HUES64 (cell line): ENCODE data around the gene TAS2R30. TPM values are rescaled to one million over a fixed set of nuclear protein-coding genes. Genes with fewer than 3 reads are reported as not detected.

ENCODE experiments used
- H3K27ac ChIP-seq: 2 replicates; pipeline ENCODE4 v1.7.0; 2013; ENCODE audit warnings: low read depth, low read length, inconsistent platforms
- H3K27me3 ChIP-seq: 2 replicates; pipeline ENCODE4 v1.6.1; 2013; ENCODE audit warnings: mild to moderate bottlenecking, low read length; ENCODE audit not compliant: insufficient read depth
- H3K36me3 ChIP-seq: 2 replicates; pipeline ENCODE4 v1.6.1; 2013; ENCODE audit warnings: mild to moderate bottlenecking, low read length; ENCODE audit not compliant: insufficient read depth
- H3K4me1 ChIP-seq: 2 replicates; pipeline ENCODE4 v1.6.1; 2013; ENCODE audit warnings: mild to moderate bottlenecking, low read length, moderate library complexity; ENCODE audit not compliant: insufficient read depth
- H3K4me3 ChIP-seq: 2 replicates; pipeline ENCODE4 v1.5.1; 2013; ENCODE audit warnings: mild to moderate bottlenecking, low read length, moderate library complexity
- H3K9ac ChIP-seq: 2 replicates; pipeline ENCODE4 v1.6.1; 2013; ENCODE audit warnings: mild to moderate bottlenecking, low read depth, low read length
- H3K9me3 ChIP-seq: 2 replicates; pipeline ENCODE4 v1.6.1; 2013; ENCODE audit warnings: low read depth, low read length; ENCODE audit not compliant: insufficient read depth
- WGBS: fragments of 150-250, 120-280 bp; methylation state at CpG from one replicate; pipeline ENCODE4 v1.1.7; 2013; ENCODE audit warnings: missing lambda C conversion rate; 5-methylcytosine and 5-hydroxymethylcytosine counted together
- polyA plus RNA-seq, 2 experiments: library from polyadenylated mRNA; stranded (reverse); fragments of 50-300 nt; gene quantifications; one replicate each; pipeline ENCODE4 v1.2.3, GENCODE V29; 2013

Gene TAS2R30
- polyA plus RNA-seq (2013, experiment 1 of 2), result not detected
- not detected for polyA plus RNA-seq (2013, experiment 2 of 2)

- WGBS, result 88% methylated on average over 1 of the region's 3 CpGs
- Histone ChIP-seq H3K4me1 (no peaks in the 10 kb centered on the region), H3K36me3 (0 out of 2 replicates have a peak, but pooled peaks cover 3% of the 10 kb centered on the region), H3K27ac (no peak within 1 kb of the TSS), H3K27me3 (no peaks in the 10 kb centered on the region), H3K9ac (no peak within 1 kb of the TSS), H3K4me3 (no peak within 1 kb of the TSS), H3K9me3 (no peaks in the 10 kb centered on the region)
Measured at GRCh38 chr12:11134305-11134704, at the start of gene TAS2R30. TSS of gene TAS2R30 (minus strand) at chr12:11134644. CDS start at chr12:11134244, 400 bp downstream.

GRCh38 chr12:11183011-11183410, 48.6 kb upstream of the TAS2R30 start:
- Histone ChIP-seq H3K4me3 (no peak overlapping the region), H3K27ac (no peak overlapping the region), H3K9ac (no peak overlapping the region), H3K9me3 (no peaks in the 10 kb centered on the region), H3K36me3 (no peaks in the 10 kb centered on the region), H3K4me1 (no peaks in the 10 kb centered on the region), H3K27me3 (no peaks in the 10 kb centered on the region)

- no peaks in the 10 kb centered on the region for H3K27me3 ChIP-seq
- H3K4me3 ChIP-seq, result no peak overlapping the region
- H3K9me3 ChIP-seq, result no peaks in the 10 kb centered on the region
- H3K9ac ChIP-seq, result no peak overlapping the region
- H3K4me1 ChIP-seq, result no peaks in the 10 kb centered on the region
- H3K27ac ChIP-seq, result no peak overlapping the region
- H3K36me3 ChIP-seq, result no peaks in the 10 kb centered on the region
Measured at GRCh38 chr12:11182529-11182928, 48.1 kb upstream of the TAS2R30 start.

- Histone ChIP-seq H3K9me3 (no peaks in the 10 kb centered on the region), H3K4me3 (no peak overlapping the region), H3K27ac (no peak overlapping the region), H3K4me1 (0 out of 2 replicates have a peak, but pooled peaks cover 3% of the 10 kb centered on the region), H3K27me3 (no peaks in the 10 kb centered on the region), H3K9ac (no peak overlapping the region), H3K36me3 (no peaks in the 10 kb centered on the region; the same call in 1 of the 2 replicates)
- WGBS, result 100% methylated on average over 1 of the region's 1 CpG
Measured at GRCh38 chr12:11178250-11178649, 43.8 kb upstream of the TAS2R30 start.

- Histone ChIP-seq H3K4me3 (no peak overlapping the region), H3K27me3 (no peaks in the 10 kb centered on the region), H3K27ac (no peak overlapping the region), H3K9me3 (no peaks in the 10 kb centered on the region), H3K36me3 (peaks cover 10% of the 10 kb centered on the region; the same call in 1 of the 2 replicates), H3K9ac (no peak overlapping the region), H3K4me1 (peaks cover 16% of the 10 kb centered on the region; the same call in 1 of the 2 replicates)
- WGBS, result 100% methylated on average over 1 of the region's 2 CpGs
Measured at GRCh38 chr12:11174022-11174421, 39.6 kb upstream of the TAS2R30 start.

- peak overlapping the region; percentile 70 for H3K27ac ChIP-seq
- H3K9me3 ChIP-seq, result no peaks in the 10 kb centered on the region
- WGBS, result 4% methylated on average over 10 of the region's 10 CpGs
- H3K27me3 ChIP-seq, result no peaks in the 10 kb centered on the region
- H3K36me3 ChIP-seq, result peaks cover 14% of the 10 kb centered on the region; the same call in 1 of the 2 replicates
- peak overlapping the region; percentile 97 for H3K9ac ChIP-seq
- H3K4me3 ChIP-seq, result peak overlapping the region; percentile 95
- peaks cover 20% of the 10 kb centered on the region; the same call in 1 of the 2 replicates for H3K4me1 ChIP-seq
Measured at GRCh38 chr12:11171969-11172675, 37.7 kb upstream of the TAS2R30 start.

GRCh38 chr12:11171145-11171968, 36.9 kb upstream of the TAS2R30 start, which contains the start of gene SMIM10L1:
TSS of gene SMIM10L1 (plus strand) at chr12:11171194. CDS start at chr12:11171357, 163 bp downstream.
- Histone ChIP-seq H3K36me3 (peaks cover 14% of the 10 kb centered on the region), H3K27ac (peak within 1 kb of the TSS; percentile 89), H3K9ac (peak within 1 kb of the TSS; percentile 97), H3K4me1 (peaks cover 20% of the 10 kb centered on the region; the same call in 1 of the 2 replicates), H3K4me3 (peak within 1 kb of the TSS; percentile 95), H3K27me3 (no peaks in the 10 kb centered on the region), H3K9me3 (no peaks in the 10 kb centered on the region)
- under 1% methylated on average over 70 of the region's 70 CpGs for WGBS

- peak overlapping the region; percentile 95 for H3K4me3 ChIP-seq
- peaks cover 20% of the 10 kb centered on the region for H3K36me3 ChIP-seq
- 6% methylated on average over 3 of the region's 4 CpGs for WGBS
- no peaks in the 10 kb centered on the region for H3K27me3 ChIP-seq
- no peaks in the 10 kb centered on the region for H3K9me3 ChIP-seq
- peaks cover 20% of the 10 kb centered on the region; the same call in 1 of the 2 replicates for H3K4me1 ChIP-seq
- peak overlapping the region; percentile 97 for H3K9ac ChIP-seq
- peak overlapping the region; percentile 89 for H3K27ac ChIP-seq
Measured at GRCh38 chr12:11170810-11171144, 36.3 kb upstream of the TAS2R30 start.

- H3K9ac ChIP-seq, result no peak overlapping the region
- peaks cover 9% of the 10 kb centered on the region; the same call in 1 of the 2 replicates for H3K4me1 ChIP-seq
- H3K36me3 ChIP-seq, result peaks cover 47% of the 10 kb centered on the region
- no peaks in the 10 kb centered on the region for H3K9me3 ChIP-seq
- no peak overlapping the region for H3K27ac ChIP-seq
- no peak overlapping the region for H3K4me3 ChIP-seq
- H3K27me3 ChIP-seq, result no peaks in the 10 kb centered on the region
Measured at GRCh38 chr12:11166300-11166699, 31.9 kb upstream of the TAS2R30 start.

GRCh38 chr12:11164384-11164783, 29.9 kb upstream of the TAS2R30 start:
- no peaks in the 10 kb centered on the region for H3K9me3 ChIP-seq
- no peak overlapping the region for H3K9ac ChIP-seq
- no peak overlapping the region for H3K27ac ChIP-seq
- no peaks in the 10 kb centered on the region for H3K27me3 ChIP-seq
- no peak overlapping the region for H3K4me3 ChIP-seq
- H3K4me1 ChIP-seq, result peaks cover 7% of the 10 kb centered on the region; the same call in 1 of the 2 replicates
- H3K36me3 ChIP-seq, result peaks cover 48% of the 10 kb centered on the region

GRCh38 chr12:11162502-11162901, 28.1 kb upstream of the TAS2R30 start:
- H3K27me3 ChIP-seq, result no peaks in the 10 kb centered on the region
- H3K36me3 ChIP-seq, result peaks cover 45% of the 10 kb centered on the region
- WGBS, result 100% methylated on average over 1 of the region's 1 CpG
- H3K27ac ChIP-seq, result no peak overlapping the region
- H3K9me3 ChIP-seq, result no peaks in the 10 kb centered on the region; the same call in 1 of the 2 replicates
- no peak overlapping the region for H3K9ac ChIP-seq
- H3K4me3 ChIP-seq, result no peak overlapping the region
- H3K4me1 ChIP-seq, result peaks cover 8% of the 10 kb centered on the region; the same call in 1 of the 2 replicates
